GM12891 (cell line): ENCODE results near the gene CRAT. TPM values are rescaled to one million over a fixed set of nuclear protein-coding genes. Genes with fewer than 3 reads are reported as not detected.

Experiments
- DNase-seq: peaks from one replicate; pipeline ENCODE4 v3.0.0; 2011; ENCODE audit warnings: low spot score; ENCODE audit not compliant: insufficient read length
- FAIRE-seq: peaks from 2 replicates; lab custom pipeline; 2011; peaks lifted over from hg19 to GRCh38; lab: Jason Lieb, UNC
- PAX5 ChIP-seq: IDR thresholded peaks from 2 replicates; pipeline ENCODE4 v1.6.1; 2011; ENCODE audit warnings: low read length, moderate library complexity, mild to moderate bottlenecking; ENCODE audit not compliant: insufficient read depth, severe bottlenecking
- POLR2A ChIP-seq: IDR thresholded peaks from 2 replicates; pipeline ENCODE4 v1.6.1; 2011; ENCODE audit warnings: low read depth, low read length, control low read depth
- POLR2AphosphoS5 ChIP-seq: IDR thresholded peaks from 2 replicates; pipeline ENCODE4 v1.6.1; 2011; ENCODE audit warnings: low read depth, low read length, control low read depth
- POU2F2 ChIP-seq: IDR thresholded peaks from 2 replicates; pipeline ENCODE4 v1.6.1; 2011; ENCODE audit warnings: low read depth, mild to moderate bottlenecking, control low read depth, low read length, moderate library complexity
- SPI1 ChIP-seq: IDR thresholded peaks from 2 replicates; pipeline ENCODE4 v1.6.1; 2011; ENCODE audit warnings: low read depth, low read length, control low read depth
- TAF1 ChIP-seq: IDR thresholded peaks from 2 replicates; pipeline ENCODE4 v1.6.1; 2011; ENCODE audit warnings: low read depth, low read length, control low read depth
- polyA plus RNA-seq: library from polyadenylated mRNA; unstranded; fragments of >200 nt; gene quantifications from one replicate; pipeline ENCODE4 v1.2.1, GENCODE V29; 2012; ENCODE audit warnings: low read depth, missing spikeins, inconsistent platforms; ENCODE audit not compliant: missing spikeins

The CRAT gene
- 1.9 TPM for polyA plus RNA-seq

DNA sequence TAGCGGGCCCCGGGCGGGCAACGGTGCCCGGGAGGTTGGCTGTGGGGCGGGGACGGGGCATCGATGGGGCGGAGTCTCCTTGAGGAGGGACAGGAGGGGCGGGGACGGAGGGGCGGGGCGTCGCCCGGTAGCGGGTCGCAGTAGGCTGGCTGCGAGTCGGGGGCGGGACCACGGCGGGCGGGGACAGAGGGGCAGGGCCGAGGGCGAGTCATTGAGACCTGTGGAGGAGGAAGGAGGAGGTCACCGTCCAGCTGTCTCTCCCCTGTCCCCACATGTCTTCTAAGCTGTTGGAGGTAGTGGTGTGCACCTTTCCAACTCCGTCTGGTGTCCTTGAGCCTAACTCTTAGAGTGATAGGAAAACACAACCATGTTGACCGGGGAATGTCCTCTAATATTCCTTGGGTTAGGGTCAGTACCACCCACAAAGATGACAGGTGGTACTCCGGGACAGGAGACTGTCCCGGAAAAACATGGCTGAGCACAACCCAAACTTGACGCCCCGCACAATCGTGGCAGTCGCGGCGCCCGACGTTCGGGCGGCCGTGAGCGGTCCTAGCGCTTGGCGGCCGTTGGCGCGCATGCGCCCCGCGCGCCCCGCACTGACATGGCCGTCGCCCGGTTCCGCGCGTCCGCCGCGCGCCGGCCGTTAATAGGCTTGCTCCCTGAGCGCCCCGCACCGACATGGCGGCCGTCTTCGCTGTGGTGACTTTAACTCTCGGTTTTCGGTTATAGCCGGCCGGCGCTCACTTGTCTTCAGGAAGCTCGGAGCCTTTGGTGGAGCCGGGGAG is at the start of gene CRAT, which contains the start of gene PTPA:
CRAT (minus strand) TSS at position 54 of the 788 bp plus-strand sequence. CDS start 284 bp downstream, outside the sequence.
PTPA (plus strand) TSS at position 676 of the 788 bp plus-strand sequence. CDS start 186 bp downstream, outside the sequence.
- peak; percentile 97 for TF ChIP-seq POLR2A
- TF ChIP-seq PAX5: no peak
- peak; percentile 96 for TF ChIP-seq POLR2AphosphoS5
- TF ChIP-seq POU2F2: no peak
- peak; percentile 89 for TF ChIP-seq TAF1
- DNase-seq: peak; percentile 100
- peak; percentile 94 for FAIRE-seq

DNA sequence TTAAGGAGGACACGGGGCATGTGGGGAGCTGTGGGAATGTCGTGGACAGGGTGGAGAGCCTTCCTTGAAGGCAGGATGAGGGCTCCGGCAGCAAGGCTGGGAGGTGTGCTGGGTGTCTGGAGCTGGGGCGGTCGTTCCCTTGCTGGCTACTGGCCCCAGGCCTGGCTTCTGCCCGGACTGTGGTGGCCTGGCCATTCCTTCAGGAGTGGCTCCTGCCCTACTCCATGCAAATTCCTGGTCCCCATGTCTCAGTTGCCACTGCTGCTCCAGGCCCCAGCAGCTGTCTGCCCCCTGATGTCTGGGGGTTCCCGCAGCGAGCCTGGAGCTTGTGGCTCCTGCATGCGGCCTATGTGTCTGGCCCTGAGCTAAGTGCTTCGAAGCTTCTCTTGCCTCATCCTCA is 45.6 kb upstream of the CRAT start:
- no peak for TF ChIP-seq POLR2A
- DNase-seq (no peak), FAIRE-seq (no peak)

DNA sequence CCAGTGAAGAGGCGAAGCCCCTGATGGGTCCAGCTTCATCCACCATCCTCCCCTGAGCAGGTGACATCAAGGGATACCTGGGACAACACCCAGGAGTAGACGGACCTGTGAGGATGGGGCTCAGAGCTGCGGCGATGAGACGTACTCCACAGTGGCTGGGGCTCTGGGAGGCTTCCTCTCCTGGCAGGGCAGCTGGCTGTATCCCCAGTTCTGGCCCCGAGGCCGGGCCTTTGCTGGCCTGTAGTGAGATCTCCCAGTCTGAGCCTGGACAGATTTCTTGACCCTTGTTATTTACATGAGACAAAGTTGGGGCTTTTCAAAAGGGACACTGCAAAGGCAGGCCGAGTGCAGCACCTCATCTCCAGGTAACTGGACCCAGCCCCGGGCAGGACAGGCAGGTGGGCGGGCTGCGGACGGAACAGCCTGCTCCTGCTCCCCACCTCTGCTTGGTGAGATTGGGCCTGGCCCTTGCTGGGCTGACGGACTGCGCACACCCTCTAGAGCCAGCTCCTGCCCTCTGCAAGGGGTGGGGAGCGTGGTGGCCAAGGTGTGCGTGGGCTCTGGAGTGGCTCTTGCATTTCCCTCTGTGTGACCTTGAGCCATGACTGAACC is 44.4 kb upstream of the CRAT start:
- FAIRE-seq: no peak
- no peak for TF ChIP-seq POLR2AphosphoS5
- TF ChIP-seq POU2F2: no peak
- no peak for TF ChIP-seq TAF1
- no peak for TF ChIP-seq SPI1
- TF ChIP-seq POLR2A: no peak
- TF ChIP-seq PAX5: no peak
- no peak for DNase-seq

DNA sequence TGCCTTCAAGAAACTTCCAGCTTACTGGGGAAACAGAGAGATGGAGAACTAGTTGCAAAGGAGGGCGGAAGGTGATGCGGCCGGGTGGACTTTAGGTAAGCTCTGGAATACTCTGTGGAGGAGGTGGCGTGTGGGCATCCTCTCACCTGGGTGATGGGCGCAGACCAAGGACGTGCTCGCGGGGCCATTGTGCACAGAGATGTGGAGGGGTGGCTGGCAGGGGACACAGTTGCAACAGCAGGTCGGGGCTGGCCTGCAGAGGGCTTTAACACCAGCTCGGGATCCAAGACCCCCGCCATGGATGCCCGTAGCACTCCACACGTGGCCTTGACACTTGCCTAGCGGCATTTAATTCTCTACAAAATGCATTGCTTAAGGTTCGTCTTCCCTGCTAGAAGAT is 40.9 kb upstream of the CRAT start:
- TF ChIP-seq POU2F2 (no peak), POLR2A (no peak), PAX5 (no peak), TAF1 (no peak), SPI1 (no peak), POLR2AphosphoS5 (no peak)
- FAIRE-seq (no peak), DNase-seq (no peak)

DNA sequence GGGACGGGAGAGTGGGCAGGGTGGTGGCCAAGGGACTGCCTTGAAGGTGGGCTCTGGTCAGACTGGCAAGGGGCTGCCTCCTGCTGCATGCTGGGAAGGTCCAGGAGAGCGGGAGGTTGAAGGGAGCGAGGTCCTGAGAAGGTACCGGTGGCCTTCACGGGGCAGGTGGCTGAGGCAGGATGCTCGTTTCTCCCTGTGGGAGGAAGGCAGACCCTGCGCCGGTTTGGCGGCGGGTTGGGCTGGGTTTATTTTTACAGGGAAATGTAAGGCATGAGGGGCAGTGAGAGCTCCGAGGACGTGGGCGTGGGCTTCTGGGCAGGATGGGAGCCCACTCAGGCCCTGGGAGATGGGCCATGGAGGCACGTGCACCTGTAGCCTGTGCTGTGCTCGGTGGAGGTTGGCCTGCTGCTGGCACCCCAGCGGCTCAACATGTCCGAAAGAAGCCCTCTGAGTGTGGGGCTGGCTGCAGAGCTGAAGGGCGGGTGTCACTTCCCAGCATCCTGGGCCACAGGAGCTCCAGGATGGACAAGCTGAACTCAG is 40.1 kb upstream of the CRAT start:
- DNase-seq (no peak), FAIRE-seq (no peak)
- no peak for TF ChIP-seq POLR2AphosphoS5
- no peak for TF ChIP-seq SPI1
- TF ChIP-seq TAF1: no peak
- no peak for TF ChIP-seq PAX5
- TF ChIP-seq POU2F2: no peak
- TF ChIP-seq POLR2A: no peak

DNA sequence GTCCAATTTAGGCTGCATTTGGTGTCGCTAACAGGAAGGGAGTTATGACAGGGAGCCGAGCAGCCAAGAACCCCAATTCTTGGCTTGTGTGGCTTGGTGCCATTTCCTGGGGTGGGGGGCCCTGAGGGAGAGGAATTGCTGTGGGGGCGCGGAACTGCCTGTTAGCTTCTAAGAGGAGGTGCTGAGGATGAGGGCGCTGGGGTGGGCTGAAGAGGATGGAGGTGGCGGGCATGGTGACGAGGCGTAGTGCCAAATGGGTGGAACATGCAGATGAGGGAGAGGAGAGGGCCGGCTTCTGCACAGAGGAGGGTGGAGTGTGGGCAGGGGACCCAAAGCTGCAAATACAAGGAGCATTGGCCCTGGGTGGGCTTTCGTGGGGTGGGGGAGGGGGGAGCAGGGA is 39.5 kb upstream of the CRAT start:
- no peak for DNase-seq
- no peak for FAIRE-seq
- no peak for TF ChIP-seq POLR2A
- no peak for TF ChIP-seq TAF1
- no peak for TF ChIP-seq SPI1
- no peak for TF ChIP-seq PAX5

DNA sequence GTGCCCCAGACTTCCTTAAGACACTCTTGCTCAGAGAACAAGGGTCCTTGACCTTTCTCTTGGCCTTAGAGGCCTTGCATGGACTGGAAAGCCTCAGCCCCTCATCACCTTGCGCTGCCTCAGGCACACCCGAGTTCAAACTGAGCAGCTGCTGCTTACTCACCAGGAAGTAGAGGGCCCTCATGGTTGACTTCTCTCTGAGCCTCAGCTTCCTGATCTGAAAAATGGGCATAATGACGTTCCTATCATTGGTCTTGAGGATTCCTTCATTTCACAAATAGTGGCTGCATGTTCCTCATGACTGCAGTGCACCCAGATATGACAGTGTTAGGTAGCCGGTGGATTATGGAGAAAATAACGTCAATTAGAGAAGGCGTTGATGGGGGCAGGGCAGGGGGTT is 38.8 kb upstream of the CRAT start:
- TF ChIP-seq POU2F2 (no peak), POLR2A (no peak), TAF1 (no peak), PAX5 (no peak), SPI1 (no peak), POLR2AphosphoS5 (no peak)
- FAIRE-seq: peak; percentile 75
- DNase-seq: no peak

DNA sequence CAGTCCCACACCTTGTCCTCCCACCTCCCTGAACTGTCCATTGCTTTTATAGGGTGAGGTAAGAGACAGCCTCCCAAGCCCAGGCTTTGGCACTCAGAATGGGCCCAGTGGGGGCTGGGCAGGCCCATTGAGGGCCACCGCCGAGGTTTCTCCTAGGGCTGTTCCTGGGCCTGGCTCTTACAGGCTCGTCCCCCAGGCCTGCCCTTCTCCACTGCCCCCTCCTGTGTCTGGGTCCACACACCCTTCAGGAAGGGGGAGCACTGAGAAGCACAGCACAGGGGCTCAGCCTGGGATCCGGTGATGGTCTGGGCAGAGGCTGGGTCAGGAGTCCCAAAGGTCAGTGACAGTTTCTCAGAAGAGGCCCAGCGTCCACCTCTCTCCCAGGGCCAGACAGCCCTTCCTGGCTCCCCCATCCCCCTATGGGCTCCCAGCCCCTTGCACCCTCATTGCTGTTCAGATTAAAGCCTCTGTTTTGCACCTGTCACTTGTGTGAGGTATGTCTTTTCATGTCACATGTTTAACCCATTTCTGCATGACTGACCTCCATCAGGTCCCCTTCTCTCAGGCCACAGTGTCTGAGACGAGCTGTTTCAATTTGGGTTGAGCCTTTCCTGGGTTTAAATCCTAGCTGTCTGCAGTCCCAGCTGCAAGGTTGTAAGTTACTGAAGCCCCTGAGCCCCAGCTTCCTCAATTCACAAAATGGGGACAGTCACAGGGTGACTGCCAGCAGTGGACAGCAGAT is 38.0 kb upstream of the CRAT start:
- DNase-seq: no peak
- no peak for TF ChIP-seq POLR2A
- TF ChIP-seq POU2F2: no peak
- TF ChIP-seq TAF1: no peak
- no peak for TF ChIP-seq POLR2AphosphoS5
- no peak for TF ChIP-seq SPI1
- no peak for TF ChIP-seq PAX5
- FAIRE-seq: no peak

DNA sequence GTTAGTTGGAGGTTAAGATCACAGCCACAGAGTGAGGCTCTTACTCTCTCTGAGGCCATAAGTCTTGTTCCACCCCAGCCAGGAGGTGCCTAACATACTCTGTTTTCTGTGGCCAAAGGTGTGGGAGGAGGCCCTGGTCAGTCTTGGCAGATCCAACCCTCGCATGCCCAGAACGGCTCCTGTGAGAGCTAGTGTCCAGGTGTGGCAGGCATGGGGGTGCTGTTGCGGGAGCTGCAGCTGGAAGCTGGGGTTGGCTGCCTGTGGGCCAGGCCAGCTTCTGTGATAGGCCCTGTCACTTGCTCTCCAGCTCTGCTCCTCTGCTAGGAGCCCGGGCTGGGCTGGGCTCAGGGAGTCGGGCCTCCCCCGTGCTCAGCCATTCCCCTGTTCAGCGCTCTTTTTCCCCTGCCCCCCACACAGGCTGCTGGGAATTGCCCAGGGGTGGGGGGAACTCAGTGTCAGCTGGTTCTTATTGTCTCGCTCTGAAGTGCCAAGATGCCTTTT is 35.9 kb upstream of the CRAT start:
- FAIRE-seq (no peak), DNase-seq (no peak)
- TF ChIP-seq POLR2A: no peak
- no peak for TF ChIP-seq PAX5
- no peak for TF ChIP-seq SPI1
- no peak for TF ChIP-seq POU2F2
- no peak for TF ChIP-seq POLR2AphosphoS5
- TF ChIP-seq TAF1: no peak
